OCI-LY3 (cell line): ENCODE measurements around the gene SLC39A5.

ENCODE experiments used
- H2AFZ ChIP-seq: fragments of 200-600, 300-600 bp; shearing (Covaris generic); 2 replicates; pipeline ENCODE4 v1.6.0; 2014; ENCODE audit warnings: antibody characterized with exemption, low read depth, low read length
- H3K27ac ChIP-seq: fragments of 200-600, 300-600 bp; sonication (generic); 2 replicates; pipeline ENCODE4 v1.5.1; 2014; ENCODE audit warnings: mild to moderate bottlenecking, low read length, moderate library complexity, mixed read lengths
- H3K27me3 ChIP-seq: fragments of 200-600, 300-600 bp; sonication (generic); 2 replicates; pipeline ENCODE4 v1.6.1; 2014; ENCODE audit warnings: low read depth, low read length, mixed read lengths
- H3K36me3 ChIP-seq: fragments of 200-600, 300-600 bp; sonication (generic); replicated peaks from 2 replicates; pipeline ENCODE3; 2014; ENCODE audit warnings: low read depth, low read length, mixed read lengths
- H3K4me1 ChIP-seq: fragments of 300-600, 200-600 bp; sonication (generic); 2 replicates; pipeline ENCODE4 v1.6.1; 2014; ENCODE audit warnings: low read length, mixed read lengths
- H3K4me2 ChIP-seq: fragments of 200-600, 300-600 bp; sonication (generic); 2 replicates; pipeline ENCODE4 v1.6.1; 2014; ENCODE audit warnings: low read length, mixed read lengths
- H3K4me3 ChIP-seq: fragments of 300-600, 200-600 bp; sonication (generic); 2 replicates; pipeline ENCODE4 v1.5.1; 2014; ENCODE audit warnings: antibody characterized with exemption, mild to moderate bottlenecking, low read length, moderate library complexity
- H3K79me2 ChIP-seq: fragments of 300-600, 200-600 bp; shearing (Covaris generic); 2 replicates; pipeline ENCODE4 v1.6.1; 2014; ENCODE audit warnings: mild to moderate bottlenecking, low read length, mixed read lengths
- H3K9ac ChIP-seq: fragments of 300-600, 200-600 bp; shearing (Covaris generic); 2 replicates; pipeline ENCODE4 v1.6.0; 2014; ENCODE audit warnings: mild to moderate bottlenecking, low read length, moderate library complexity
- H3K9me3 ChIP-seq: fragments of 200-600, 300-600 bp; shearing (Covaris generic); 2 replicates; pipeline ENCODE4 v1.6.1; 2014; ENCODE audit warnings: low read length, mixed read lengths; ENCODE audit not compliant: insufficient read depth
- H4K20me1 ChIP-seq: fragments of 200-600, 300-600 bp; sonication (generic); 2 replicates; pipeline ENCODE4 v1.6.1; 2016; ENCODE audit warnings: low read length, mixed read lengths; ENCODE audit not compliant: insufficient read depth
- CTCF ChIP-seq: fragments of 200-600, 300-600 bp; sonication (generic); IDR thresholded peaks from 2 replicates; pipeline ENCODE4 v1.5.1; 2014; ENCODE audit warnings: antibody characterized with exemption, low read length, low read depth
- EZH2phosphoT487 ChIP-seq: fragments of 200-600 bp; shearing (Covaris generic); IDR thresholded peaks from 2 replicates; pipeline ENCODE4 v1.6.1; 2018; ENCODE audit warnings: antibody characterized with exemption, mixed run types, low read depth

SLC39A5 gene

GRCh38 chr12:56206452-56207166 lies 23.2 kb upstream of the SLC39A5 start:
- Histone ChIP-seq H3K36me3 (peaks cover 39% of the 10 kb centered on the region), H3K27ac (no peak overlapping the region), H3K27me3 (no peaks in the 10 kb centered on the region), H3K79me2 (no peaks in the 10 kb centered on the region), H3K9me3 (no peaks in the 10 kb centered on the region), H3K4me3 (no peak overlapping the region), H4K20me1 (no peaks in the 10 kb centered on the region), H2AFZ (no peak overlapping the region), H3K9ac (no peak overlapping the region), H3K4me2 (no peak overlapping the region), H3K4me1 (no peaks in the 10 kb centered on the region)
- TF ChIP-seq CTCF (peak; percentile 54), EZH2phosphoT487 (no peak)

- Histone ChIP-seq H3K27me3 (no peaks in the 10 kb centered on the region), H3K4me1 (no peaks in the 10 kb centered on the region), H3K27ac (no peak overlapping the region), H3K36me3 (peaks cover 48% of the 10 kb centered on the region), H2AFZ (no peak overlapping the region), H3K4me3 (no peak overlapping the region), H3K9me3 (no peaks in the 10 kb centered on the region), H3K9ac (no peak overlapping the region), H3K4me2 (no peak overlapping the region), H4K20me1 (no peaks in the 10 kb centered on the region), H3K79me2 (no peaks in the 10 kb centered on the region)
- TF ChIP-seq EZH2phosphoT487 (no peak), CTCF (no peak)
Observed at GRCh38 chr12:56208006-56208405, 21.8 kb upstream of the SLC39A5 start.

GRCh38 chr12:56212361-56212760 lies 17.5 kb upstream of the SLC39A5 start:
- no peak overlapping the region for H2AFZ ChIP-seq

GRCh38 chr12:56213878-56214277 lies 16.0 kb upstream of the SLC39A5 start:
- TF ChIP-seq EZH2phosphoT487 (no peak), CTCF (no peak)
- Histone ChIP-seq H3K4me3 (no peak overlapping the region), H2AFZ (no peak overlapping the region), H3K4me2 (no peak overlapping the region), H3K9ac (no peak overlapping the region), H3K4me1 (no peaks in the 10 kb centered on the region), H3K36me3 (peaks cover 43% of the 10 kb centered on the region), H3K27ac (no peak overlapping the region), H3K9me3 (no peaks in the 10 kb centered on the region), H3K79me2 (no peaks in the 10 kb centered on the region), H3K27me3 (no peaks in the 10 kb centered on the region), H4K20me1 (no peaks in the 10 kb centered on the region)

More at GRCh38 chr12:56212361-56212760, 17.5 kb upstream of the SLC39A5 start:
- no peak for TF ChIP-seq CTCF
- no peak for TF ChIP-seq EZH2phosphoT487
- H3K4me2 ChIP-seq: no peak overlapping the region
- H3K4me1 ChIP-seq: no peaks in the 10 kb centered on the region
- peaks cover 50% of the 10 kb centered on the region for H3K36me3 ChIP-seq
- H4K20me1 ChIP-seq: no peaks in the 10 kb centered on the region
- H3K79me2 ChIP-seq: no peaks in the 10 kb centered on the region
- H3K4me3 ChIP-seq: no peak overlapping the region
- no peaks in the 10 kb centered on the region for H3K27me3 ChIP-seq
- H3K9me3 ChIP-seq: no peaks in the 10 kb centered on the region
- H3K27ac ChIP-seq: no peak overlapping the region
- H3K9ac ChIP-seq: no peak overlapping the region
